ENCODE data around the gene TUBA8.

The TUBA8 gene

DNA sequence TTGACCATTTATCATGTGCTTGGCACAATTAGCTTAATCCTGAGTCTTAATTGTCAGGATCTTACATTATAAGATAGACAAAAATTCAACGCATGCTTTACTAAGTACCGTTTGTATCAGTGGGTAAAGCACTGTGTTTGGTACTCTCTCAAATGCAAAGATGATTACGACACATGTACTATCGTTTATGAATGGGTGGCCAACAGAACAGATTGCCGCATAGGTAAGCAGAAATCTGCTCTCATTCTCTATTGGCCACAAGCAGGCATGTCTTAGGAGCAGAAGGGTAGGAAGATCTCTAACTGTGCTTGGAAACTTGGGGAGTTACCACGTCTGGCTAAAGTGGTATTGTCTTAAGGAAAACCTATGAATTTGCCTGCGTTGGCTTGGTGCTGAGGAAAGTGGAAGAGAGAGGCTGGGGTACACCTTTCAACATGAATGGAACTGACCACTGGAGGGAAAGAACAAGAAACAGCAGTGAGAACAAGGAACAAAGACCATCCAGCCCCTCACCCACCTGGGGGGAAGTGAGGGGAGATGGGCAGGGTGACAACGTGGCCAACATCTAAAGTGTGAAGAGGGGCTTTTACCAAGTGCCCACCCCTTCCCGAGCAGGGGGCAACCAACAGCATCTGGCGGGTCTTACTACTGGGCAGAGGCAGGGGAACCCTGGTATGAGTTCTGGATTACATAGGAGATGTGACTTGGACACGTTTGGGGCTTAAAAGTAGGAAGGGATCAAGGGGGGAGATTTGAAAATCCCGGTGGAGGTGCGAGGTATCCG lies 1.0 kb upstream of the TUBA8 start:
- peak overlapping the region; percentile 44 for H3K4me3 ChIP-seq (ENCODE audit: low read depth, low read length)
- TF ChIP-seq, protein P1, sequence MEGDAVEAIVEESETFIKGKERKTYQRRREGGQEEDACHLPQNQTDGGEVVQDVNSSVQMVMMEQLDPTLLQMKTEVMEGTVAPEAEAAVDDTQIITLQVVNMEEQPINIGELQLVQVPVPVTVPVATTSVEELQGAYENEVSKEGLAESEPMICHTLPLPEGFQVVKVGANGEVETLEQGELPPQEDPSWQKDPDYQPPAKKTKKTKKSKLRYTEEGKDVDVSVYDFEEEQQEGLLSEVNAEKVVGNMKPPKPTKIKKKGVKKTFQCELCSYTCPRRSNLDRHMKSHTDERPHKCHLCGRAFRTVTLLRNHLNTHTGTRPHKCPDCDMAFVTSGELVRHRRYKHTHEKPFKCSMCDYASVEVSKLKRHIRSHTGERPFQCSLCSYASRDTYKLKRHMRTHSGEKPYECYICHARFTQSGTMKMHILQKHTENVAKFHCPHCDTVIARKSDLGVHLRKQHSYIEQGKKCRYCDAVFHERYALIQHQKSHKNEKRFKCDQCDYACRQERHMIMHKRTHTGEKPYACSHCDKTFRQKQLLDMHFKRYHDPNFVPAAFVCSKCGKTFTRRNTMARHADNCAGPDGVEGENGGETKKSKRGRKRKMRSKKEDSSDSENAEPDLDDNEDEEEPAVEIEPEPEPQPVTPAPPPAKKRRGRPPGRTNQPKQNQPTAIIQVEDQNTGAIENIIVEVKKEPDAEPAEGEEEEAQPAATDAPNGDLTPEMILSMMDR (conservative IDR thresholded peaks at IDR 0.05; ENCODE audit: low read depth, low read length), result no peak
- no peak for DNase-seq (ENCODE audit: low read depth)

DNA sequence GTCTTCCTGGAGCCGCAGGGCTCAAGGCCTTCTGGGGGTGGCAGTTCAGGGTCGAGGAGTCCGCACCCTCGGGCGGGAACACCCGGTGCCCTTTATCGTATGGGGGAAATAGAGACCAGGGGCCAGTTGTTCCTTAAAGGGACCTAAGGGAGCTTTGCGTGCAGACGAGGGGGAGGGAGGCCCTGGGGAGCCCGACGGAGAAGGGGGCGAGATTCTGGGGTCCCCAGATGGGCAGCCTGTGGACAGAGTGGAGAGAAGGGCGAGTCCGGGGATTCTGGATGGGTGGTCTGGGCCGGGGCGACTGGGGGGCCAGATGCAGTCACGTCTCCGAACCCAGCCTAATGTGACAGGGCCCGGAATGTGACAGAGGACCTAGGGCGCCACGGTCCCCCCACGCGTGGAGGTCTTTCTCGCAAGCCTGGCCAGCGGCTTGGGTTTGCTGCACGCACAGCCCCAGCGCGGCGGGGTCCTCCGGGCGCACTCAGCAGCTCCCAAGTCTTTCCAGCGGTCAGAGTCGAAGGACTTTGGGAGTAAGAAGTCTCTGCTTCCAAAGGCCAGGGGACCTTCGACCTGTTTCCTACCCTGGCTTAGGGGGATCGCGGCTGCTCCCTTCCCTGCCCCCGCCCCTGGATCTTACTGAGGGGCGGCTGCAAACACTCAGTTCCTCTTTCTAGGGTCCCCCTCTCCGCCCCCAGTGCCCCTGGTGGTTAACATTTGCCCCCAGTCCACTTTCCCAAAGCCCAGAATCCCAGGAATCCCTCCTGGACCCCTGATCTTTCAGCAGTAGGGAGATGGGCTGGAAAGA lies 547 bp downstream of the TUBA8 start:
- no peak for DNase-seq (ENCODE audit: low read depth)
- H3K4me3 ChIP-seq (ENCODE audit: low read depth, low read length), result peak overlapping the region; percentile 44
- TF ChIP-seq, protein P1 (conservative IDR thresholded peaks at IDR 0.05; ENCODE audit: low read depth, low read length), result no peak

DNA sequence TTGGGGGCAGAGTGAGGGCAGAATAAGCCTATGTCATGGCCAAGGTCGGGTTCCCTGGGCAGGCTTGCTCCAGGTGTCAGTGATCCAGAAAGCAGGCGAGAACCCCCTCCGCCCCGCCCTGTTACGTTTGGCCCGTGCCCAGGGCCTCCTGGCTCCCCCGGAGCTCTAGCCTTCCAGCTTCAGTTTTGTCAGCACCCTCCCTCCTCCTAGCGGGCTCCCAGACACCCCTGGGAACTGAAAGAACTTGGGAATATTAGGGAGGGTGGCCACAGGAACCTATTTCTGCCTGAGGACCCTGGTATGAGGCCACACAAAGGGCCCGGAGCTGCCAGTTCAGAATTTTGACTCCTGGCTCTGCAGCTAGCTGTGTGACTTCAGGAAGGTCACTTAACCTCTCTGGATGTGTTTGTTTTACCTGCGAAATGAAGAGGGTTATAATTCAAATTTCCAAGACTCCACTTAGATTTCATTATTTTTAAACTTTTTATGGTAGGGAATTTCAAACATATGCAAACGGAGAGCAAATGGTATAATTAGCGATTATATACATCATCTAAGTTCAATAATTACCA lies 1.2 kb downstream of the TUBA8 start:
- DNase-seq (ENCODE audit: low read depth), result no peak
- no peak overlapping the region for H3K4me3 ChIP-seq (ENCODE audit: low read depth, low read length)
- TF ChIP-seq, protein P1 (conservative IDR thresholded peaks at IDR 0.05; ENCODE audit: low read depth, low read length), result no peak

DNA sequence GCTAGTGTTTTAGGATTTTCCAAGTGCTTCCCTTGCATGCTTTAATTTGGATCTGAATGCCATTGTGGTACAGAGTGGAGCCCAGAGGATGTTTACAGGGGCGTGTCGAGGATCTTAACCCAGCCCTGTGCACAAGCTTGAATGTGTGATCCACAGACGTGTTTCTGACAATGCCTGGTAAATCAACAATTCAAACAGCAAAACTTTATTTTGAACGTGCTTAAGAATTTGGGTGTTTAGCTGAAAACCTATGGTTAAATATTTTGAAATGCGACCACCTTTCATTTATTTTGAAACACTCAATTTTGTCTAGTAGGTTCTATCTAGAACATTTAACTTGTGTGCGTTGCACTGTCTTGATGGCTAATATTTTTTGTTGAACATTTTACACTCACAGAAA lies 1.8 kb downstream of the TUBA8 start:
- no peak for DNase-seq (ENCODE audit: low read depth)
- no peak overlapping the region for H3K4me3 ChIP-seq (ENCODE audit: low read depth, low read length)
- TF ChIP-seq, protein P1 (conservative IDR thresholded peaks at IDR 0.05; ENCODE audit: low read depth, low read length), result no peak

DNA sequence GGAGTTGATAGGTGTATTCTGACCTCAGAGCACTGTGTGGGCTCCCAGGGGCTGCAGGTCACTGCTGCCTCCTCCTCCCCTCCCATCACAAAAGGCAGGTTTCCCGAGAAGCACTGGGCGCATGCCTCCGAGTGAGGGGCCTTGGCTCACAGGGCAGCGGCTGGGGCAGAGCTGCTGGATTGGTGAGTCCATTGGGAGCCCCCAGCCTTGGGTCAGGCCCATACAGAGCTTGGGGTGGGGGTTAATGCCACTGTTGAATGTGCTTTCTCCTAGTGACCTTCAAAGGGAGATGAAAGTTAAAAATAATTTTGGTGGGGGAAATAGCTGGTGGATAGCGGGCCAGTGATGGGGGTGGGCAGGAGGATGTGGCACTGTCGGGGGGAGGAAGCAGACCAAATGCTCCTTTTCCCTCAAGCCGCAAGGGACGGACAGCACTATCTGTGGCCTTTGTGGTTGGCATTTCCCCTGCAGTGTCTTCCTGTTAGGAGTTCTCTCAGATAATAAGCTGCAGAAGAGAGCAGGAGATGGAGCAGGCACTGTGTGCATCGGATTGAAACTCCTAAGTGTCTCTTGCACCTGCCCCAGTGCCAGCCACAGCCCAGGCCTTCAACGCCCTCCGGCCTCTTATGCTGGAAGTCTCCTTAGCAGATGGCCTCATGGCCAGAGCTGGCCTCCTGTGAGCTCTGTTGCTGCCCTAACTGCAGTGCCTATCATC lies 3.2 kb downstream of the TUBA8 start:
- H3K4me3 ChIP-seq (ENCODE audit: low read depth, low read length), result no peak overlapping the region
- TF ChIP-seq, protein P1 (conservative IDR thresholded peaks at IDR 0.05; ENCODE audit: low read depth, low read length), result no peak
- DNase-seq (ENCODE audit: low read depth), result no peak

DNA sequence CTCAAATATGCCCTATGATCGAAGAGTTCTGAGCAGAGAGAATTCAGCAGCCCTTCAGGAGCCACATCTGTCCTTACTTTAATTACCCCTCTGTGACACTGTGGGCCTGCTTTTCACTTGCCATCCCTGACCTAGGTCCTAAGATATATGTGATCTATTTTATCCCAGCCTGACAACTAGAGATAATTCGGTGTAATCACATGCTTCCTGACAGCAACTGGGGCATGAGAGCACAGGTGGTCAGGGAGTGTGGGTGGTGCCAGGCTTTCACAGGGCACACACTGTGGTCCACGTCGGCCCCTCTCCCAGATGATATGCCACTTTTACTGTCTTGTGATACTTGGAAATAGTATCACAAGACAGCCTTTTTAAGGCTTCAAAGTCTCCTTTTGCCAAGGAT lies 3.9 kb downstream of the TUBA8 start:
- TF ChIP-seq, protein P1 (conservative IDR thresholded peaks at IDR 0.05; ENCODE audit: low read depth, low read length), result no peak
- H3K4me3 ChIP-seq (ENCODE audit: low read depth, low read length), result no peak overlapping the region
- DNase-seq (ENCODE audit: low read depth), result no peak

Data from choroid plexus epithelial cell (primary cell).